ENCODE results near the gene TIMM13.
"Not testable (repeated sequence)": the region's sequence is repeated elsewhere in the genome, so short reads cannot be mapped to it uniquely, and the experiment has no call there.

TIMM13 gene

GRCh38 chr19:2462635-2463421, 35.4 kb upstream of the TIMM13 start:
- Histone ChIP-seq H3K4me3 (peak overlapping the region; percentile 49 to 78), H3K27me3 (no peaks in the 10 kb centered on the region), H3K4me1 (peaks cover 0 to 18% (median 14%) of the 10 kb centered on the region in 4 donors), H3K9me3 (no peaks in the 10 kb centered on the region), H3K36me3 (no peaks in the 10 kb centered on the region), H3K27ac (peak overlapping the region; percentile 48 to 57)
- intact Hi-C loops (cut with DNase I; ENCODE audit: low total_unique reads) = no loop called here
- no peak for TF ChIP-seq CTCF (IDR thresholded peaks at IDR 0.05)
- DNase-seq = peak; percentile 82 to 93

- H3K27ac ChIP-seq = peak overlapping the region; percentile 22 to 57
- peak; percentile 33 to 68 for DNase-seq
- H3K36me3 ChIP-seq = no peaks in the 10 kb centered on the region
- peak overlapping the region; percentile 49 to 78 for H3K4me3 ChIP-seq
- no peak for TF ChIP-seq CTCF (IDR thresholded peaks at IDR 0.05)
- intact Hi-C loops (cut with DNase I; ENCODE audit: low total_unique reads) = no loop called here
- no peaks in the 10 kb centered on the region for H3K27me3 ChIP-seq
- H3K4me1 ChIP-seq = peaks cover 0 to 21% (median 14%) of the 10 kb centered on the region in 4 donors
- H3K9me3 ChIP-seq = no peaks in the 10 kb centered on the region
Measured at GRCh38 chr19:2461751-2462634, 34.6 kb upstream of the TIMM13 start.

DNA sequence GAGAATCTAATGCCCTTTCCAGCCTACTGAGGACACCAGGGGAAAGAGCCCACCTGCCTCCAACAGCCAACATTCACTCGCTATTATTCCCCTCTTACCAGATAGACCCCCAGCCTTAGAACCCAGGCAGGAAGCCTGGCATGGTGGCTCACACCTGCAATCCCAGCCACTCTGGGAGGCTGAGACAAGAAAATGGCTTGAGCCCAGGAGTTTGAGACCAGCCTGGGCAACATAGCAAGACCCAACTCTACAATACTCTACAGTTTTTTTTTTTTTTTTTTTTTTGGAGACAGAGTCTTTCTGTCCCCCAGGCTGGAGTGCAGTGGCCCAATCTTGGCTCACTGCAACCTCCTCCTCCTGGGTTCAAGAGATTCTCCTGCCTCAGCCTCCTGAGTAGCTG, 32.9 kb upstream of the TIMM13 start:
- TF ChIP-seq CTCF (IDR thresholded peaks at IDR 0.05) = no peak
- Histone ChIP-seq H3K4me1 (peaks cover 0 to 35% (median 25%) of the 10 kb centered on the region in 4 donors), H3K36me3 (no peaks in the 10 kb centered on the region), H3K9me3 (no peaks in the 10 kb centered on the region), H3K4me3 (no peak overlapping the region), H3K27ac (no peak overlapping the region), H3K27me3 (no peaks in the 10 kb centered on the region)
- intact Hi-C loops (cut with DNase I; ENCODE audit: low total_unique reads) = no loop called here
- DNase-seq = no peak

DNA sequence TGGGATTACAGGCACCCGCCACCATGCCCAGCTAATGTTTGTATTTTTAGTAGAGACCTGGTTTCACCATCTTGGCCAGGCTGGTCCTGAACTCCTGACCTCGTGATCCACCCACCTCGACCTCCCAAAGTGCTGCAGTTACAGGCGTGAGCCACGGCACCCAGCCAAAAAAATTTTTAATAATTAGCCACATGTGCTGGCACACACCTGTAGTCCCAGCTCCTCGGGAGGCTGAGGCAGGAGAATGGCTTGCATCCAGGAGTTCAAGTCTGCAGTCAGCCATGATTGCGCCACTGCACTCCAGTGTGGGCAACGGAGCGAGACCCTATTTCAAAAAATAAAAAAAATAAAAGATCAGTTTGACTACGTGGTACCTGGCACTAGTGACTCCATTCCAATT, 31.4 kb upstream of the TIMM13 start:
- H3K36me3 ChIP-seq; DNase-seq; H3K4me3 ChIP-seq; H3K9me3 ChIP-seq; H3K27ac ChIP-seq; H3K27me3 ChIP-seq; intact Hi-C loops (cut with DNase I; ENCODE audit: low total_unique reads): not testable (repeated sequence)
- H3K4me1 ChIP-seq = peaks cover 0 to 38% (median 28%) of the 10 kb centered on the region in 4 donors

GRCh38 chr19:2458054-2458453, 30.7 kb upstream of the TIMM13 start:
- intact Hi-C loops (cut with DNase I; ENCODE audit: low total_unique reads) = no loop called here
- H3K36me3 ChIP-seq = no peaks in the 10 kb centered on the region
- H3K9me3 ChIP-seq = no peaks in the 10 kb centered on the region
- H3K27ac ChIP-seq = no peak overlapping the region
- TF ChIP-seq CTCF (IDR thresholded peaks at IDR 0.05) = no peak
- H3K4me1 ChIP-seq = peaks cover 0 to 38% (median 28%) of the 10 kb centered on the region in 4 donors
- H3K27me3 ChIP-seq = no peaks in the 10 kb centered on the region
- no peak for DNase-seq
- no peak overlapping the region for H3K4me3 ChIP-seq

All from tibial artery (tissue), 4 donors.